OCI-LY3 (cell line): ENCODE results near the gene SLC8A1.

Experiments used
- CTCF ChIP-seq: fragments of 200-600, 300-600 bp; sonication (generic); IDR thresholded peaks from 2 replicates; pipeline ENCODE4 v1.5.1; 2014; ENCODE audit warnings: antibody characterized with exemption, low read length, low read depth
- EZH2phosphoT487 ChIP-seq: fragments of 200-600 bp; shearing (Covaris generic); IDR thresholded peaks from 2 replicates; pipeline ENCODE4 v1.6.1; 2018; ENCODE audit warnings: antibody characterized with exemption, mixed run types, low read depth

GRCh38 chr2:40169430-40169829 is 282.5 kb downstream of the SLC8A1 start:
- TF ChIP-seq CTCF (no peak), EZH2phosphoT487 (no peak)
